Measurements from ENCODE around the gene ASPRV1.

DNA sequence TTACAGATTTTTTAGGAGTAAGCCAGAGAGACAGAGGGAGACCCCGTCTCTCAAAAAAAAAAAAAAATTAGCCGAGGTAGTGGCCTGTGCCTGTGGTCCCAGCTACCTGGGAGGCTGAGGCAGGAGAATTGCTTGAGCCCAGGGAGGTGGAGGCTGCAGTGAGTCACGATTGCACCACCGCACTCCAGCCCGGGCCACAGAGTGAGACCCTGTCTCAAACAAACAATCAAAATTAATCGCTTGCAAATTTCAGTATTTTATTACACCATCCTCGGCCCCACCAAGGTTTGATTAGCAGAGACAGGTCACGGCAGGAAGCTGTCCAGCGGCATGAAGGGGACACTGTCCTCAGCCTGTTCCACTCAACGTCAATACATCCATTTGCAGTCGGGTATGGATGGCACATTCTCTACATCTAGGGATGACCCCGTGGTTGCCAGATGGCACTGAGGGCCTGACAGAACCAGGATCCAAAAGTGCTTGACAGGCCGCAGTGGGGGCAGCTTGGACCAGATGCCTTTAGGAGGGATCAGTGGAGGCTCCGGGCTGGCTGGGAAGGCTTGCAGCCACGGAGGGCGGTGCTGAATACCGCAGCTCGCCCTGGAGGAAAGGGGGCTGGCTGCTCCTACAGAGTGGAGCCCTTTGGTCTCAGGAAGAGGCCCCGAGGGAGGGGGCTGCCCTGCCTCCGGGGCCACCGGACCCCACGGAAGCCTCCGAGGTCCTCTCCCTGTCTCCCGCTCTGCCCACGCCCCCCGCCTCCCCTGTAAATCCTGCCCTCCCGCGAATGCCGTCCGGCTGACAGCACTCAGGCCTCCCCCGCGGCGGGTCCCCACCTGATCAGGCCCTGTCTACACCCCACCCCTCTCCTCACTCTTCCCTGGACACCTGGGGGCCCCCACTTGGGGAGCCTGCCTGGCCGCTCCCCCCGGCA is 13.1 kb downstream of the ASPRV1 start:
- TF ChIP-seq CTCF (IDR thresholded peaks at IDR 0.05; ENCODE audit: extremely low read depth in 1 of 2, insufficient read depth in 1 of 2, low read depth in 1 of 2, low read length in 2 of 2), result no peak
- no peak for TF ChIP-seq POLR2A (IDR thresholded peaks at IDR 0.05; ENCODE audit: low read depth, low read length)
- TF ChIP-seq MAX (IDR thresholded peaks at IDR 0.05; ENCODE audit: insufficient read depth, insufficient read length), result no peak
- TF ChIP-seq POLR2AphosphoS5 (IDR thresholded peaks at IDR 0.05; ENCODE audit: insufficient read depth, low read depth, low read length), result no peak
- TF ChIP-seq MYC (IDR thresholded peaks at IDR 0.05; ENCODE audit: low read depth, low read length), result no peak
- TF ChIP-seq EZH2 (IDR thresholded peaks at IDR 0.05; ENCODE audit: borderline replicate concordance, low read depth, low read length, severe bottlenecking), result no peak
- TF ChIP-seq GATA2 (IDR thresholded peaks at IDR 0.05; ENCODE audit: insufficient read depth, insufficient read length, low read depth, low read length), result no peak
- TF ChIP-seq JUN (IDR thresholded peaks at IDR 0.05; ENCODE audit: borderline replicate concordance, insufficient read depth, insufficient read length, low read depth), result no peak
- no peak for TF ChIP-seq FOS (IDR thresholded peaks at IDR 0.05; ENCODE audit: borderline replicate concordance, insufficient read depth, low read length)

All from endothelial cell of umbilical vein (primary cell).